Astrocyte (in vitro differentiated cells and primary cell): ENCODE results near the gene RAB27B. TPM values are rescaled to one million over a fixed set of nuclear protein-coding genes. Genes with fewer than 3 reads are reported as not detected.

Source experiments
- DNase-seq: peaks from one replicate; pipeline ENCODE4 v3.0.0-alpha.2; 2010; ENCODE audit warnings: low read depth
- FAIRE-seq: peaks from 2 replicates; lab custom pipeline; 2011; peaks lifted over from hg19 to GRCh38; lab: Jason Lieb, UNC
- H2AFZ ChIP-seq: 2 replicates; pipeline ENCODE4 v1.6.0; 2012; ENCODE audit warnings: low read depth, low read length, inconsistent platforms
- H3K27ac ChIP-seq: 2 replicates; pipeline ENCODE4 v1.5.1; 2011; ENCODE audit warnings: low read depth, low read length, inconsistent platforms
- H3K27me3 ChIP-seq: 2 replicates; pipeline ENCODE4 v1.6.0; 2011; ENCODE audit warnings: low read length, inconsistent platforms; ENCODE audit not compliant: insufficient read depth
- H3K36me3 ChIP-seq: 2 replicates; pipeline ENCODE4 v1.5.1; 2011; ENCODE audit warnings: low read length, inconsistent platforms; ENCODE audit not compliant: insufficient read depth
- H3K4me1 ChIP-seq: 2 replicates; pipeline ENCODE4 v1.5.1; 2011; ENCODE audit warnings: low read length, inconsistent platforms; ENCODE audit not compliant: insufficient read depth
- H3K4me2 ChIP-seq: 2 replicates; pipeline ENCODE4 v1.6.0; 2012; ENCODE audit warnings: low read length, inconsistent platforms
- H3K4me3 ChIP-seq: 2 replicates; pipeline ENCODE4 v1.5.1; 2011; ENCODE audit warnings: low read depth, mild to moderate bottlenecking, low read length, inconsistent platforms; ENCODE audit not compliant: insufficient read depth
- H3K79me2 ChIP-seq: 2 replicates; pipeline ENCODE4 v1.6.0; 2012; ENCODE audit warnings: mild to moderate bottlenecking, low read length, inconsistent platforms; ENCODE audit not compliant: insufficient read depth
- H3K9ac ChIP-seq: 2 replicates; pipeline ENCODE4 v1.6.0; 2012; ENCODE audit warnings: mild to moderate bottlenecking, low read length, inconsistent platforms
- H3K9me3 ChIP-seq: 2 replicates; pipeline ENCODE4 v1.5.1; 2012; ENCODE audit warnings: low read depth, mild to moderate bottlenecking, low read length, inconsistent platforms; ENCODE audit not compliant: insufficient read depth
- H4K20me1 ChIP-seq: 2 replicates; pipeline ENCODE4 v1.6.0; 2012; ENCODE audit warnings: low read length, inconsistent platforms; ENCODE audit not compliant: insufficient read depth
- H3K27ac Mint-ChIP-seq: one replicate; pipeline ENCODE4 v1.8.0; 2021; ENCODE audit warnings: mild to moderate bottlenecking, mixed read lengths; ENCODE audit not compliant: unreplicated experiment
- H3K27me3 Mint-ChIP-seq: one replicate; pipeline ENCODE4 v1.8.0; 2021; ENCODE audit warnings: low read depth, mixed read lengths; ENCODE audit not compliant: unreplicated experiment
- H3K36me3 Mint-ChIP-seq: one replicate; pipeline ENCODE4 v1.8.0; 2021; ENCODE audit warnings: low read depth, mixed read lengths; ENCODE audit not compliant: unreplicated experiment
- H3K4me1 Mint-ChIP-seq: one replicate; pipeline ENCODE4 v1.8.0; 2021; ENCODE audit warnings: low read depth, mixed read lengths; ENCODE audit not compliant: unreplicated experiment
- H3K4me3 Mint-ChIP-seq: one replicate; pipeline ENCODE4 v1.8.0; 2021; ENCODE audit warnings: mild to moderate bottlenecking, moderate library complexity, mixed read lengths; ENCODE audit not compliant: unreplicated experiment
- H3K9me3 Mint-ChIP-seq: one replicate; pipeline ENCODE4 v1.8.0; 2021; ENCODE audit warnings: mild to moderate bottlenecking, mixed read lengths; ENCODE audit not compliant: unreplicated experiment
- CTCF ChIP-seq: IDR thresholded peaks from 2 replicates; pipeline ENCODE4 v1.5.1; 2011; ENCODE audit warnings: low read depth, mild to moderate bottlenecking, inconsistent platforms, low read length, moderate library complexity; ENCODE audit not compliant: insufficient read depth
- EZH2 ChIP-seq: IDR thresholded peaks from 2 replicates; pipeline ENCODE4 v1.6.1; 2012; ENCODE audit warnings: mild to moderate bottlenecking, low read length, inconsistent platforms; ENCODE audit not compliant: insufficient read depth
- total RNA-seq: library from RNA; stranded (reverse); gene quantifications from 2 replicates; pipeline ENCODE4 v1.2.1, GENCODE V29; 2021

The RAB27B gene
- total RNA-seq, 1 donor from 2014 or later: 0.91 TPM

DNA sequence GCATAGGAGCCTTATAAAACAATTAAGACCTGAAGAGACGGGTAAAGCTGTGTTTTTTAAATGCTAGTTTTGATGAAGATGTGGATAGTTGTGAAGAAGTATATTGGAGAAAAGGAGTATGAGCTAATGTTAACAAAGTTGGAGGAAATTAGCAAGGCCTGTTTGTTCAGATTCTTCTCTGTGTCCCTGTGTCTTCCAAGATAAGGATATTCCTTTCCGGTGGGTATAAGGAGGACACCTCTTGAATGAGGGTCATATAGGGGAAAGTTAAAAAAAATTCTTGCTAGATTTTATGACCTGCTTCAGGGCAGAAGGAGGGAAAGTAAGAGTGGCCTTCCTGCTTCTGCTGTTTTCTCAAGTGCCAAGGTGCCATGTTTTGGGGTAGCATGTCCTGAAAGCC is 72.0 kb downstream of the RAB27B start:
- Histone ChIP-seq H3K36me3 (no peaks in the 10 kb centered on the region), H3K27me3 (no peaks in the 10 kb centered on the region), H2AFZ (no peak overlapping the region), H3K27ac (no peak overlapping the region), H3K79me2 (no peaks in the 10 kb centered on the region), H3K9me3 (no peaks in the 10 kb centered on the region), H3K4me1 (no peaks in the 10 kb centered on the region), H3K4me2 (no peak overlapping the region), H3K9ac (no peak overlapping the region), H4K20me1 (no peaks in the 10 kb centered on the region), H3K4me3 (no peak overlapping the region)
- no peaks in the 10 kb centered on the region for H3K27me3 Mint-ChIP-seq
- no peaks in the 10 kb centered on the region for H3K4me1 Mint-ChIP-seq
- FAIRE-seq (no peak), DNase-seq (no peak)
- H3K4me3 Mint-ChIP-seq: no peak overlapping the region
- H3K36me3 Mint-ChIP-seq: no peaks in the 10 kb centered on the region
- TF ChIP-seq EZH2 (no peak), CTCF (no peak)
- H3K9me3 Mint-ChIP-seq: no peaks in the 10 kb centered on the region
- no peak overlapping the region for H3K27ac Mint-ChIP-seq

DNA sequence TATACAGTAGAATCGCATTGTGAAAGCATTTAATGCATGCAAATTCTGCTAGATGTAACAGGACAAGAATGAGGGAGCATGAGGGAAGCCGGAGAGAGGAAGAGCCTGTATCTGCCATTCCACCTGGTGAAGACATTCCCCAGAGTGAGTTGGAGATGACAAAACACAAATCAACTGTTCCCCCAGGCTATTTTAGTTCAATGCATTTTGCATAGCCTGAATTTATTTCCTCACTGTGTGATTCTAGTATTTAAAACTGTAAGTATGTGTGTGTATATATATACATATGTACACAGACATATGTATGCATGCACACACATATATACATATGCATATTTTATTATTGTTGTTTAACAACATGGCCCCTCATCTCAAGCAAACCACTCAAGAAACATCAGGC is 76.3 kb downstream of the RAB27B start:
- no peak overlapping the region for H3K27ac Mint-ChIP-seq
- H3K27me3 ChIP-seq: no peaks in the 10 kb centered on the region
- H4K20me1 ChIP-seq: no peaks in the 10 kb centered on the region
- no peak overlapping the region for H3K27ac ChIP-seq
- no peak overlapping the region for H3K9ac ChIP-seq
- peaks cover 1% of the 10 kb centered on the region for H3K36me3 Mint-ChIP-seq
- H3K4me1 ChIP-seq: no peaks in the 10 kb centered on the region
- FAIRE-seq (no peak), DNase-seq (no peak)
- H3K27me3 Mint-ChIP-seq: no peaks in the 10 kb centered on the region
- H3K9me3 Mint-ChIP-seq: no peaks in the 10 kb centered on the region
- no peak overlapping the region for H2AFZ ChIP-seq
- H3K4me2 ChIP-seq: no peak overlapping the region
- H3K36me3 ChIP-seq: no peaks in the 10 kb centered on the region
- TF ChIP-seq EZH2 (no peak), CTCF (no peak)
- no peaks in the 10 kb centered on the region for H3K79me2 ChIP-seq
- no peak overlapping the region for H3K4me3 ChIP-seq
- H3K4me1 Mint-ChIP-seq: peaks cover 3% of the 10 kb centered on the region
- no peak overlapping the region for H3K4me3 Mint-ChIP-seq
- H3K9me3 ChIP-seq: no peaks in the 10 kb centered on the region

- Histone ChIP-seq H3K79me2 (no peaks in the 10 kb centered on the region), H3K4me2 (no peak overlapping the region), H3K36me3 (no peaks in the 10 kb centered on the region), H3K27ac (no peak overlapping the region), H4K20me1 (no peaks in the 10 kb centered on the region), H3K9me3 (no peaks in the 10 kb centered on the region), H3K4me1 (no peaks in the 10 kb centered on the region), H3K27me3 (no peaks in the 10 kb centered on the region), H3K9ac (no peak overlapping the region), H3K4me3 (no peak overlapping the region), H2AFZ (no peak overlapping the region)
- Mint-ChIP-seq H3K4me3 (no peak overlapping the region), H3K9me3 (no peaks in the 10 kb centered on the region), H3K36me3 (peaks cover 1% of the 10 kb centered on the region), H3K27ac (no peak overlapping the region), H3K27me3 (no peaks in the 10 kb centered on the region), H3K4me1 (peaks cover 3% of the 10 kb centered on the region)
- FAIRE-seq (no peak), DNase-seq (no peak)
- TF ChIP-seq EZH2: no peak
- no peak for TF ChIP-seq CTCF
Observed at GRCh38 chr18:54905629-54906028, 77.4 kb downstream of the RAB27B start.
